NCI-H146 treated with DMSO at 0.1 percent for 48 hours (cell line): ENCODE measurements around the gene IFIT1B.
"Not testable (repeated sequence)": the region's sequence is repeated elsewhere in the genome, so short reads cannot be mapped to it uniquely, and the experiment has no call there.

Experiments used
- DNase-seq: peaks from one replicate; lab custom pipeline; 2025; ENCODE audit not compliant: unreplicated experiment; lab: John Stamatoyannopoulos, UW

The IFIT1B gene

GRCh38 chr10:89379103-89379502, 1.2 kb downstream of the IFIT1B start:
- no peak for DNase-seq

DNA sequence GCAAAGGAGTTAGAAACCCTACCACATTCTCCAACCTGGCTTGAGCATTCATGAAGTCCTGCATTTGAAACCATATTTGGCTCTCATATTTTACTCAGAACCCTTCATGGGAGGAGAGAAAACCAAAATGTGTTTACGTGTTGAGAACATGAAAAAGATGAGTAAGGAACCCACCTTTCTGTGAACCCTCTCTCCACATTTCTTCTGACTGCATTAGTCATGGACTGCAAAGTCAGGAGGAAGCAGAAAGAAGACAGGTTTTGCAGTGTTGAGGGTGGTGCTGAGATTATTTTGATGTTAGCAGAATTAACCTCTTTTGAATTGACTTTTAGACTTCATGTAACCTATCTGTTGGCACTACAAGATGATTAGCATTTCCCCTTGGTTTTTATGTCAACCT, 4.9 kb downstream of the IFIT1B start:
- DNase-seq, result no peak

- DNase-seq, result no peak
These were observed 6.9 kb downstream of the IFIT1B start for GRCh38 chr10:89384474-89385340.

DNA sequence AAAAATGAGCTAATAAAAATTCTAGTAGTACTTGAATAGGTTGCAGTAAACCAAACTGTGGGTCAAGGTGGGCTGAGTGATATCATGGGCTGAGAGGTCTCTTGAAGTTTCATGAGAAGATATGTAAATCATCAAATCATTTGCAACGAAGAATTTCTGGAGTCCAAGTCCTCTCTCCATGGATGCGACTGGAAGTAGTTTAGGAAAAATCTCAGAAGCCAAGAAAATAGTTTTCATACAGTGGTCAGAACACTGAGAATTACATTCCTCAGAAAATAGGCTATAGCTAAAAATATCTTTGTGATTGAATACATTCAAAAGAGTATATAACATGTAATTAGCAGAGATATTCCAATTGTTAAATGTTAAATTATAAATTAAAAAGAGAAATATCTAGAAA, 10.9 kb downstream of the IFIT1B start:
- no peak for DNase-seq

DNA sequence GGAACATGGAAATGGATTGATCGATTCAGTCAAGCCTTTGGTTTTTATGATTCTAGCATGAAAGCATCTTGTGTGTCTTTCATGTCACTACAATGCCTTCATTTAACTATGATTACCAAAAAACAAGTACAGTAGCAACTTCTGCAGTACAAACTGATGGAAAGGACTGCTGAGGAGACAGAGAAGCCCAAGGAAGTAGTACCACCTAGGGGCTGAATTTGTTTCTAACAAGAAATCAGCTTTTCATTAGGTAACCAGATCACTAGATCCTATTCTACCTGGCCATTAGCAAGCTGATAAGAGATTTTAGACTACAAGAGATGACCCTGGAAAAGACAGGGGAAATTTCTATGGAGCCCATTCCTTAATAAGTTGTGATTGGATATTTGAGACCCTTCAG, 11.4 kb downstream of the IFIT1B start:
- no peak for DNase-seq

- DNase-seq, result no peak
These were observed 12.8 kb downstream of the IFIT1B start for GRCh38 chr10:89390476-89391225.

DNA sequence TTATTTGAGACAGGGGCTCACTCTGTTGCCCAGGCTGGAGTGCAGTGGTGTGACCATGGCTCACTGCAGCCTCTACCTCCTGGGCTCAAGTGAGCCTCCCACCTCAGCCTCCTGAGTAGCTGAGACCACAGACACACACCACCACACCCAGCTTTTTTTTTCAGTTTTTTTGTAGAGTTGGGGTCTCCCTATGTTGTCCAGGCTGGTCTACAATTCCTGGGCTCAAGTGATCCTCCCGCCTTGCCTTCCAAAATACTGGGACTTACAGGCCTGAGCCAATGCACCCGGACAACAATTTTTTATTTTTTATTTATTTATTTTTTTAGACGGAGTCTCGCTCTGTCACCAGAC, 13.3 kb downstream of the IFIT1B start:
- DNase-seq, result not testable (repeated sequence)

DNA sequence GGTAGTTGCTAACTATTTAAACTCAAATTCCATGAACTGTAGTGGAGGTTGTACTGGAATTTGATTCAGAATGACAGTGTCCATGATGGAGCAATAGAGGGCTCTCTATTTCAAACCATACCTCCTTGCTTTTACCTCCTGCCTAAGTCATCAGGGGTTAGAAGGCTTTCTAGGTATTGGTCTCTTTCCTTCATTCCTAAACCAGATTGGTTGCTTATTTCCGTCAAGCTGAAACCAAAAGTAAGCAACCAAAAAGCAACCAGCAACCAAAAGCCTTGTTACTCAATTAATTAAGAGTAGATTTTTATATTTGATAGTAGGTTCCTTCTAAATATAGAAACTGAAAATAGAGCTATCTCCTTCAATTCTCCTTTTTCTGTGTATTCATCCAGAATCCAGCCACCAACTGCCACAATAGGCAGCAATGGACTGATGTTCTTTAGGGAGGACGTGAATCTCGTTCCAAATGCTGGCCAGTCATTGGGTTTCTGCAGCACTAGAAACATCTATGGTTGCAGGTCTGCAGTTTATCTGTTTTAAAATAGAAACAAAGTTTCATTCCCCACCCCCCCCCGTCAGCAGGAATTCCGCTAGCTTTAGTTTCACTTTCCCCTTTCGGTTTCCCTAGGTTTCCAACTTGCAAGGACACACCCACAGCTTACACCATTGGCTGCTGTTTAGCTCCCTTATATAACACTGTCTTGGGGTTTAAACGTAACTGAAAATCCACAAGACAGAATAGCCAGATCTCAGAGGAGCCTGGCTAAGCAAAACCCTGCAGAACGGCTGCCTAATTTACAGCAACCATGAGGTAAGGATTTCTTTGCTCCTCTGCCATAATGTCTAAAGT, 14.3 kb downstream of the IFIT1B start, which contains the start of gene IFIT1:
Gene IFIT1 (plus strand): TSS at position 717 of the 850 bp plus-strand sequence. CDS start 90 bp downstream, at position 807.
- peak; percentile 18 for DNase-seq

- DNase-seq, result no peak
These were observed 15.1 kb downstream of the IFIT1B start for GRCh38 chr10:89392974-89393373.

DNA sequence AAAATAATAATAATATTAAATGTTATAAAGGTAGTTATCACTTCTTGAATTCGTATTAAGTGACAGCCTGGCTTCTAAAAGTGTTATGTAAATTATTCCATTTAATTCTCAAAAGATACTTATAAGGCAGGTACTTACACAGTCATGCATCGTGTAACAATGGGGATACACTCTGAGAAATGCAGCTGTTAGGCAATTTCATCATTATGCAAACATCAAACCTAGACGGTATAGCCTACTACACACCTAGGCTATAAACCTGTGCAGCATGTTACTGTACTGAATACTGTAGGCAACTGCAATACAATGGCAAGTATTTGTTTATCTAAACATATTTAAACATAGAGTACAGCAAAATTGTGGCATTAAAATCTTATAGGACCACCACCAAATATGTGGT, 16.0 kb downstream of the IFIT1B start:
- DNase-seq, result no peak

DNA sequence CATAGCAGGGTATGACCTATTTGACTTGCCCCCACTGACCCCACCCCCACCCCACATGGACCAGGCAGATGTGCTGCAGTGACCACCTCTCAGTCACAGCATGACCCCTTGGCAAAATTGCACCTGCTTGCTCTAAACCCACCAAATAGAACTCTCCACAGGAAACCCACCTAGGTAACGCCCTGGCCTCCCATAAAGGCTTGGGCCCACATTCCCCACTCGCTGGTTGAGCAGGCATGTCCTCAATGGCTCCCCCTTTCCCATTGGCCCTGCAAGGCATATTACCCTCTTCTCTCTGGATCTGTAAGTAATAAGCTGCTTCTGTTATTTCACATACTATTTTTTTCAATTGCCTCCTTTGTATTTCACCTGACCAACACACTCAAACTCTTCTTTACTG, 17.3 kb downstream of the IFIT1B start:
- DNase-seq, result no peak

- no peak for DNase-seq
These were observed 20.3 kb downstream of the IFIT1B start for GRCh38 chr10:89398003-89398749.

DNA sequence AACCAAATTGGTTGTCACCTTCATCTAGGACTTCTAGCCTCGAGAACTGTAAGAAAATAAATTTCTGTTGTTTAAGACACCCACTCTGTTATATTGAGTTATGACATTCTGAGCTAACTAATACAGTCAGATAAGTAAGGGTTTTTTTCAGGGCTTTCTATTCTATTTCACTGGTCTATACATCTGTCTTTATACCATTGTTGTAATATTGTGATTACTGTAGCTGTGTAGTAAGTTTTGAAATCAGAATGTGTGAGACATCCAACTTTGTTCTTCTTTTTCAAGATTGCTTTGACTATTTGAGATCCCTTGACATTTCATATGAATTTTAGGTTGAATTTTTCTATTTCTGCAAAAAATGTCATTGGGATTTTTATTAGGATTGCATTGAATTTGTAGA, 22.1 kb downstream of the IFIT1B start:
- DNase-seq, result no peak

DNA sequence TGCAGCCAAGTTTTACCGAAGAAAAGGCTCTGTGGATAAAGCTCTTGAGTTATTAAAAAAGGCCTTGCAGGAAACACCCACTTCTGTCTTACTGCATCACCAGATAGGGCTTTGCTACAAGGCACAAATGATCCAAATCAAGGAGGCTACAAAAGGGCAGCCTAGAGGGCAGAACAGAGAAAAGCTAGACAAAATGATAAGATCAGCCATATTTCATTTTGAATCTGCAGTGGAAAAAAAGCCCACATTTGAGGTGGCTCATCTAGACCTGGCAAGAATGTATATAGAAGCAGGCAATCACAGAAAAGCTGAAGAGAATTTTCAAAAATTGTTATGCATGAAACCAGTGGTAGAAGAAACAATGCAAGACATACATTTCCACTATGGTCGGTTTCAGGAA, 25.2 kb downstream of the IFIT1B start:
- no peak for DNase-seq

DNA sequence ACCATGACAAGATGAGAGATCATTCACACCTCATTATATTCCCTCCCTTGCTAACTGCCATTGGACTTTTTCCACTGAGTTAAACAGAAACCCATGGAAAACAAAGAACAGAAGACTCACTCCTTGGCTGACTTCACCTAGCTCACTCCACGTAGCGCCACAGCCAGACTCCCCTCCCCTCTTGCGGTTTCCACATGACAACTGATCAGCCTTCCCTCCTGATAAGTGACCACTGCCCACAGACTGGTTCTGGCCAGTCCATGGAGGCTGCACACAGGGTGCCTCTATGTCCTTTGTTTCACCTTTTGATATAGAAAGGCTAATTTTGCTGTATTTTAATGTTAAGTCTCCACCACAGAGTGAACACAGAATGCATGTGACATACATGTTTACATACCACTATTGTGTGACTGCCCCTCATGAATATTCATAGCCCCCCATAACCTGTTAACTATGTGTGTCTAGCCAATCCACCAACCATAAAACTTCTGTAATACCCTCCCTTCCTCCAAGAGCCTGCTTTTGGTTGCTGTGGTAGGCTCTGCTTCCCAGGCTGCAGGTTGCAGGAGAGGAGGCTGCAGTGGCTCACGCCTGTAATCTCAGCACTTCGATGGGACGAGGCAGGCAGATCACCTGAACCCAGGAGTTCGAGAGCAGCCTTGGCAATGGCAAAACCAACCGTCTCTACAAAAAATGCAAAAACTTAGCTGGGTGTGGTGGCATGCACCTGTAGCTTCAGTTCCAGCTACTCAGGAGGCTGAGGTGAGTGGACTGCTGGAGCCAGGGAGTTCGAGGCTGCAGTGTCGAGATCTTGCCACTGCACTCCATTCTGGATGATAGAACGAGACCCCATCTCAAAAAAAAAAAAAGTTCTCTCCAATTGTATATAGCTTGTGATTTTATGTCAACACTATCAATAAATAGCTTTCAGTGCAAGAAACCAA, 26.5 kb downstream of the IFIT1B start:
- DNase-seq, result no peak

- not testable (repeated sequence) for DNase-seq
These were observed 28.3 kb downstream of the IFIT1B start for GRCh38 chr10:89406178-89406577.

DNA sequence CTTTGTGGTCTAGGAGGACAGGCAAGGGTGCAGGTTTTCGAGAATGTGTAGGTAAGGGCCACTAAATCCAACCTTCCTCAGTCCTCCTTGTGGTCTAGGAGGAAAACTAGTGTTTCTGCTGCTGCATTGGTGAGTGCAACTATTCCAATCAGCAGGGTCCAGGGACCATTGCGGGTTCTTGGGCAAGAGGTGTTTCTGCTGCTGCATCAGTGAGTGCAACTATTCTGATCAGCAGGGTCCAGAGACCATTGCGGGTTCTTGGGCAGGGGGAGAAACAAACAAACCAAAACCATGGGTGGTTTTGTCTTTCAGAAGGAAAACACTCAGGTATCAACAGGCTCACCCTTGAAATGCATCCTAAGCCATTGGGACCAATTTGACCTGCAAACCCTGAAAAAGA, 29.9 kb downstream of the IFIT1B start:
- not testable (repeated sequence) for DNase-seq

DNA sequence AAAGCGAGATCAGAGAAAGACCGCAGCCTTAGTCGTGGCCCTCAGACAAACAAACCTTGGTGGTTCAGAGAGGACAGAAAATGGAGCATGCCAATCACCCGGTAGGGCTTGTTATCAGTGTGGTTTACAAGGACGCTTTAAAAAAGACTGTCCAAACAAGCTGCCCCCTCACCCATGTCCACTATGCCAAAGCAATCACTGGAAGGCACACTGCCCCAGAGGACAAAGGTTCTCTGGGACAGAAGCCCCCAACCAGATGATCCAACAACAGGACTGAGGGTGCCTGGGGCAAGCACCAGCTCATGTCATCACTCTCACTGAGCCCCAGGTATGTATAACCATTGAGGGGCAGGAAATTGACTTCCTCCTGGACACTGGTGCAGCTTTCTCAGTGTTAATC, 31.4 kb downstream of the IFIT1B start:
- DNase-seq, result not testable (repeated sequence)

DNA sequence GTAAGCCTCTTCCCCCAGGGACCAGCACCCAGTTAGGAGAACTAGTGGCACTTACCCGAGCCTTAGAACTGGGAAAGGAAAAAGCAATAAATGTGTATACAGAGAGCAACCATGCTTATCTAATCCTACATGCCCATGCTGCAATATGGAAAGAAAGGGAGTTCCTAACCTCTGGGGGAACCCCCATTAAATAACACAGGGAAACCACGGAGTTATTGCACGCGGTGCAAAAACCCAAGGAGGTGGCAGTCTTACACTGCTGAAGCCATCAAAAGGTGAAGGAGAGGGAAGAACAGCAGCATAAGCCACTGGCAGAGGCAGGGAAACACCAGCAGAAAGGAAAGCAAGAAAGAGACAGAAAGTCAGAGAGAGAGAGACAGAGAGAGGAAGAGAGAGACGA, 32.7 kb downstream of the IFIT1B start:
- DNase-seq, result not testable (repeated sequence)
